ENCODE results near the gene PSTPIP1.

DNA sequence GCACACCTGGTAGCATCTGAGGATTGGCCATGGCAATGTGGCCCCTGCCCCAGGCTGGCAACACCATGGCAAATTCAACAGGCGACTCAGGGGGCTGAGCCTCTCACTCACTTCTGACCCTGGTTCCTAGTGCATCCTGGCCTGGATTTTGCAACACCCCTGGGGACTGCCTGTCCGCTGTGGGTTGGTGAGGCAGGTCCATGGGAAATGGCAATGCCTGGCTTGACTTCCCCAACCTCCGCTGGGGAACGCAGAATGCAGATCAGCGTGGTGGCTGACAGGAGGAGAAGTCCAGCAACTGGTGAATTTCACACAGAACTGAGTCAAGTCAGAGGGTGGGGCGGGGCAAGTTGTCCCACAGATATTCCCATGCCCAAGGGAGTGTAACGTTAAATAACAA is 3.9 kb upstream of the PSTPIP1 start:
- TF ChIP-seq NR1H2 (CRISPR knock-in tag; IDR thresholded peaks at IDR 0.05) (no peak), CTCF (IDR thresholded peaks at IDR 0.05) (no peak), E2F5 (CRISPR knock-in tag; IDR thresholded peaks at IDR 0.05) (no peak), ESRRA (CRISPR knock-in tag; IDR thresholded peaks at IDR 0.05; ENCODE audit: borderline replicate concordance) (no peak), PREB (CRISPR knock-in tag; IDR thresholded peaks at IDR 0.05; ENCODE audit: borderline replicate concordance) (no peak), TEAD4 (CRISPR knock-in tag; IDR thresholded peaks at IDR 0.05) (no peak), ZNF423 (CRISPR knock-in tag; IDR thresholded peaks at IDR 0.05) (no peak), NR3C1 (CRISPR knock-in tag; conservative IDR thresholded peaks at IDR 0.05; ENCODE audit: low read depth) (no peak)
- TF ChIP-seq, protein P1, sequence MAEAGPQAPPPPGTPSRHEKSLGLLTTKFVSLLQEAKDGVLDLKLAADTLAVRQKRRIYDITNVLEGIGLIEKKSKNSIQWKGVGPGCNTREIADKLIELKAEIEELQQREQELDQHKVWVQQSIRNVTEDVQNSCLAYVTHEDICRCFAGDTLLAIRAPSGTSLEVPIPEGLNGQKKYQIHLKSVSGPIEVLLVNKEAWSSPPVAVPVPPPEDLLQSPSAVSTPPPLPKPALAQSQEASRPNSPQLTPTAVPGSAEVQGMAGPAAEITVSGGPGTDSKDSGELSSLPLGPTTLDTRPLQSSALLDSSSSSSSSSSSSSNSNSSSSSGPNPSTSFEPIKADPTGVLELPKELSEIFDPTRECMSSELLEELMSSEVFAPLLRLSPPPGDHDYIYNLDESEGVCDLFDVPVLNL (CRISPR knock-in tag; IDR thresholded peaks at IDR 0.05; ENCODE audit: borderline replicate concordance, low read depth) = no peak
- TF ChIP-seq, protein P2, sequence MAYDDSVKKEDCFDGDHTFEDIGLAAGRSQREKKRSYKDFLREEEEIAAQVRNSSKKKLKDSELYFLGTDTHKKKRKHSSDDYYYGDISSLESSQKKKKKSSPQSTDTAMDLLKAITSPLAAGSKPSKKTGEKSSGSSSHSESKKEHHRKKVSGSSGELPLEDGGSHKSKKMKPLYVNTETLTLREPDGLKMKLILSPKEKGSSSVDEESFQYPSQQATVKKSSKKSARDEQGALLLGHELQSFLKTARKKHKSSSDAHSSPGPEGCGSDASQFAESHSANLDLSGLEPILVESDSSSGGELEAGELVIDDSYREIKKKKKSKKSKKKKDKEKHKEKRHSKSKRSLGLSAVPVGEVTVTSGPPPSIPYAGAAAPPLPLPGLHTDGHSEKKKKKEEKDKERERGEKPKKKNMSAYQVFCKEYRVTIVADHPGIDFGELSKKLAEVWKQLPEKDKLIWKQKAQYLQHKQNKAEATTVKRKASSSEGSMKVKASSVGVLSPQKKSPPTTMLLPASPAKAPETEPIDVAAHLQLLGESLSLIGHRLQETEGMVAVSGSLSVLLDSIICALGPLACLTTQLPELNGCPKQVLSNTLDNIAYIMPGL (CRISPR knock-in tag; IDR thresholded peaks at IDR 0.05) = no peak
- TF ChIP-seq, protein P3, sequence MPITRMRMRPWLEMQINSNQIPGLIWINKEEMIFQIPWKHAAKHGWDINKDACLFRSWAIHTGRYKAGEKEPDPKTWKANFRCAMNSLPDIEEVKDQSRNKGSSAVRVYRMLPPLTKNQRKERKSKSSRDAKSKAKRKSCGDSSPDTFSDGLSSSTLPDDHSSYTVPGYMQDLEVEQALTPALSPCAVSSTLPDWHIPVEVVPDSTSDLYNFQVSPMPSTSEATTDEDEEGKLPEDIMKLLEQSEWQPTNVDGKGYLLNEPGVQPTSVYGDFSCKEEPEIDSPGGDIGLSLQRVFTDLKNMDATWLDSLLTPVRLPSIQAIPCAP (CRISPR knock-in tag; IDR thresholded peaks at IDR 0.05) = no peak
- TF ChIP-seq, protein P4, sequence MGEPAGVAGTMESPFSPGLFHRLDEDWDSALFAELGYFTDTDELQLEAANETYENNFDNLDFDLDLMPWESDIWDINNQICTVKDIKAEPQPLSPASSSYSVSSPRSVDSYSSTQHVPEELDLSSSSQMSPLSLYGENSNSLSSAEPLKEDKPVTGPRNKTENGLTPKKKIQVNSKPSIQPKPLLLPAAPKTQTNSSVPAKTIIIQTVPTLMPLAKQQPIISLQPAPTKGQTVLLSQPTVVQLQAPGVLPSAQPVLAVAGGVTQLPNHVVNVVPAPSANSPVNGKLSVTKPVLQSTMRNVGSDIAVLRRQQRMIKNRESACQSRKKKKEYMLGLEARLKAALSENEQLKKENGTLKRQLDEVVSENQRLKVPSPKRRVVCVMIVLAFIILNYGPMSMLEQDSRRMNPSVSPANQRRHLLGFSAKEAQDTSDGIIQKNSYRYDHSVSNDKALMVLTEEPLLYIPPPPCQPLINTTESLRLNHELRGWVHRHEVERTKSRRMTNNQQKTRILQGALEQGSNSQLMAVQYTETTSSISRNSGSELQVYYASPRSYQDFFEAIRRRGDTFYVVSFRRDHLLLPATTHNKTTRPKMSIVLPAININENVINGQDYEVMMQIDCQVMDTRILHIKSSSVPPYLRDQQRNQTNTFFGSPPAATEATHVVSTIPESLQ (CRISPR knock-in tag; IDR thresholded peaks at IDR 0.05) = no peak
- TF ChIP-seq, protein P5, sequence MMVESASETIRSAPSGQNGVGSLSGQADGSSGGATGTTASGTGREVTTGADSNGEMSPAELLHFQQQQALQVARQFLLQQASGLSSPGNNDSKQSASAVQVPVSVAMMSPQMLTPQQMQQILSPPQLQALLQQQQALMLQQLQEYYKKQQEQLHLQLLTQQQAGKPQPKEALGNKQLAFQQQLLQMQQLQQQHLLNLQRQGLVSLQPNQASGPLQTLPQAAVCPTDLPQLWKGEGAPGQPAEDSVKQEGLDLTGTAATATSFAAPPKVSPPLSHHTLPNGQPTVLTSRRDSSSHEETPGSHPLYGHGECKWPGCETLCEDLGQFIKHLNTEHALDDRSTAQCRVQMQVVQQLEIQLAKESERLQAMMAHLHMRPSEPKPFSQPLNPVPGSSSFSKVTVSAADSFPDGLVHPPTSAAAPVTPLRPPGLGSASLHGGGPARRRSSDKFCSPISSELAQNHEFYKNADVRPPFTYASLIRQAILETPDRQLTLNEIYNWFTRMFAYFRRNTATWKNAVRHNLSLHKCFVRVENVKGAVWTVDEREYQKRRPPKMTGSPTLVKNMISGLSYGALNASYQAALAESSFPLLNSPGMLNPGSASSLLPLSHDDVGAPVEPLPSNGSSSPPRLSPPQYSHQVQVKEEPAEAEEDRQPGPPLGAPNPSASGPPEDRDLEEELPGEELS (CRISPR knock-in tag; IDR thresholded peaks at IDR 0.05) = no peak

All from WTC11 (cell line).